GM12878 (cell line): ENCODE results near the gene LSM12. TPM values are rescaled to one million over a fixed set of nuclear protein-coding genes. Genes with fewer than 3 reads are reported as not detected.
A peak's percentile ranks its signal among the peaks of the same experiment; 100 is the strongest.

ENCODE experiments used
- ATAC-seq: fragments of 200-7000 bp; cut with Tn5 transposase; 3 replicates; pipeline ENCODE4 v1.9.1; 2020; ENCODE audit warnings: mild to moderate bottlenecking, moderate library complexity
- BruUV-seq: library from RNA; stranded (reverse); fragments of 400-500 nt; replicated peaks from 2 replicates; lab custom pipeline; 2021; lab: Mats Ljungman, UMichigan
- CTCF ChIA-PET: fragments of 300-600 bp; sonication (Branson Sonifier 250); formaldehyde crosslinking; extraction: SDS; loops from one replicate; lab custom pipeline; 2021; ENCODE audit warnings: inconsistent platforms; lab: Yijun Ruan, JAX
- POLR2A ChIA-PET: fragments of 350-600 bp; formaldehyde crosslinking; extraction: SDS; loops from one replicate; lab custom pipeline; 2021; ENCODE audit warnings: inconsistent platforms; lab: Charles Lee
- RAD21 ChIA-PET: fragments of 300-600 bp; sonication (Branson Sonifier 250); formaldehyde crosslinking; loops from one replicate; lab custom pipeline; 2023; ENCODE audit warnings: antibody characterized with exemption; ENCODE audit not compliant: unreplicated experiment; lab: Charles Lee
- SMC1A ChIA-PET: fragments of 300-600 bp; sonication (Branson Sonifier 250); formaldehyde crosslinking; loops from one replicate; lab custom pipeline; 2023; ENCODE audit not compliant: unreplicated experiment, uncharacterized antibody; lab: Charles Lee
- DNase-seq: peaks from one replicate; pipeline ENCODE4 v3.0.0-alpha.2; 2011; ENCODE audit warnings: low read depth, low spot score
- FAIRE-seq: peaks from 3 replicates; lab custom pipeline; 2011; peaks lifted over from hg19 to GRCh38; lab: Jason Lieb, UNC
- H2AFZ ChIP-seq: 2 replicates; pipeline ENCODE4 v1.6.0; 2011; ENCODE audit warnings: low read depth, low read length, control low read depth; ENCODE audit not compliant: control insufficient read depth
- H3K27ac ChIP-seq: 2 replicates; pipeline ENCODE4 v1.5.1; 2011; ENCODE audit warnings: control low read depth; ENCODE audit not compliant: control insufficient read depth, insufficient read depth
- H3K27me3 ChIP-seq, 2 experiments: replicated peaks in 1 of 2; 2 replicates each; pipeline versions ENCODE4 v1.6.0 to v1.6.1; 2011; ENCODE audit warnings: low read length in 1 of 2; ENCODE audit not compliant: control insufficient read depth in 2 of 2, insufficient read depth in 2 of 2
- H3K36me3 ChIP-seq, 2 experiments: 2 replicates each; pipeline ENCODE4 v1.5.1; 2011; ENCODE audit warnings: low read length in 1 of 2; ENCODE audit not compliant: control insufficient read depth in 2 of 2, insufficient read depth in 2 of 2
- H3K4me1 ChIP-seq: 2 replicates; pipeline ENCODE4 v1.6.1; 2011; ENCODE audit warnings: mild to moderate bottlenecking, low read length, moderate library complexity, mixed read lengths; ENCODE audit not compliant: control insufficient read depth, insufficient read depth
- H3K4me2 ChIP-seq: 2 replicates; pipeline ENCODE4 v1.6.0; 2011; ENCODE audit warnings: control low read depth; ENCODE audit not compliant: control insufficient read depth, insufficient read depth
- H3K4me3 ChIP-seq: fragments of 200-600 bp; sonication (generic); 2 replicates; pipeline ENCODE4 v1.5.1; 2016
- H3K79me2 ChIP-seq: 2 replicates; pipeline ENCODE4 v1.6.0; 2011; ENCODE audit warnings: low read length; ENCODE audit not compliant: control insufficient read depth, insufficient read depth
- H3K9ac ChIP-seq: 2 replicates; pipeline ENCODE4 v1.8.0; 2011; ENCODE audit warnings: low read length, control low read depth, mixed read lengths; ENCODE audit not compliant: control insufficient read depth, insufficient read depth
- H3K9me3 ChIP-seq: replicated peaks from 3 replicates; pipeline ENCODE4 v1.5.1; 2011; ENCODE audit warnings: mild to moderate bottlenecking, low read length; ENCODE audit not compliant: control insufficient read depth, insufficient read depth
- H4K20me1 ChIP-seq: 2 replicates; pipeline ENCODE4 v1.6.0; 2011; ENCODE audit not compliant: control insufficient read depth, insufficient read depth
- BCL11A ChIP-seq: IDR thresholded peaks from 2 replicates; pipeline ENCODE4 v1.6.1; 2011; ENCODE audit warnings: low read depth, low read length
- BHLHE40 ChIP-seq, 2 experiments: fragments of 450-650 bp in 1 of 2; IDR thresholded peaks; 2 replicates each; pipeline ENCODE4 v1.6.1; 2011 to 2017; ENCODE audit warnings: low read depth in 2 of 2, borderline replicate concordance in 1 of 2, improper control_type of control experiment in 1 of 2, low read length in 1 of 2, mild to moderate bottlenecking in 1 of 2
- FOS ChIP-seq: IDR thresholded peaks from 3 replicates; pipeline ENCODE4 v1.6.1; 2011; ENCODE audit warnings: borderline replicate concordance; ENCODE audit not compliant: insufficient read length; ENCODE audit errors: extremely low read depth
- HDAC2 ChIP-seq: fragments of 200-600 bp; sonication (generic); IDR thresholded peaks from 2 replicates; pipeline ENCODE4 v1.6.1; 2017
- LARP7 ChIP-seq: fragments of 450-650 bp; IDR thresholded peaks from 2 replicates; pipeline ENCODE4 v1.6.1; 2017; ENCODE audit warnings: mild to moderate bottlenecking
- MEF2A ChIP-seq: IDR thresholded peaks from 2 replicates; pipeline ENCODE4 v1.6.1; 2011; ENCODE audit warnings: low read depth, mild to moderate bottlenecking, low read length, moderate library complexity; ENCODE audit not compliant: insufficient read depth
- MEF2B ChIP-seq: fragments of 450-650 bp; IDR thresholded peaks from 2 replicates; pipeline ENCODE4 v1.6.1; 2018; ENCODE audit warnings: mild to moderate bottlenecking, moderate library complexity; ENCODE audit not compliant: partially characterized antibody, poor library complexity, severe bottlenecking
- NFYA ChIP-seq: IDR thresholded peaks from 2 replicates; pipeline ENCODE4 v1.6.1; 2011; ENCODE audit warnings: low read depth, mild to moderate bottlenecking, low read length, improper control_type of control experiment, borderline replicate concordance
- NR2C1 ChIP-seq: fragments of 450-650 bp; IDR thresholded peaks from 2 replicates; pipeline ENCODE4 v1.6.1; 2017; ENCODE audit warnings: antibody characterized with exemption, mild to moderate bottlenecking, moderate library complexity
- TAF1 ChIP-seq: IDR thresholded peaks from 2 replicates; pipeline ENCODE4 v1.6.1; 2011; ENCODE audit warnings: mild to moderate bottlenecking, low read depth, low read length, borderline replicate concordance
- TCF7 ChIP-seq: IDR thresholded peaks from 2 replicates; pipeline ENCODE4 v1.6.1; 2014; ENCODE audit warnings: antibody characterized with exemption, borderline replicate concordance
- ZZZ3 ChIP-seq: IDR thresholded peaks from 2 replicates; pipeline ENCODE4 v1.6.1; 2011; ENCODE audit warnings: low read depth; ENCODE audit not compliant: control insufficient read depth, insufficient read length
- WGBS: methylation state at CpG from one replicate; pipeline ENCODE4 v1.1.6; 2016; ENCODE audit warnings: low lambda C conversion rate; ENCODE audit not compliant: insufficient replicate concordance, insufficient coverage; ENCODE audit errors: missing lambda C conversion rate; 5-methylcytosine and 5-hydroxymethylcytosine counted together
- in situ Hi-C: fragments of 300-500 bp; cut with MboI; formaldehyde crosslinking; loops from 9 replicates; pipeline ENCODE4 v1.14.3; 2018; ENCODE audit warnings: mixed read lengths
- intact Hi-C: fragments of 100-400 bp; cut with micrococcal nuclease; formaldehyde crosslinking; loops from one replicate; pipeline ENCODE4 v1.14.2; 2022; ENCODE audit not compliant: unreplicated experiment
- polyA plus RNA-seq, 11 experiments: library from polyadenylated mRNA; depleted of rRNA in 4 of 11; unstranded in 6 of 11; stranded (reverse) in 5 of 11; fragments of >200 nt; fragmentation: Nextera tagmentation in 4 of 11; fragmentation: Illumina TruSeq in 1 of 11; extraction: Ambion mirVana in 4 of 11; extraction: Trizol in 1 of 11; gene quantifications; 1 replicate in 1 of 11; 2 replicates in 10 of 11; pipeline versions ENCODE4 v1.2.1 to v1.2.3, GENCODE V29; 2011 to 2016; ENCODE audit warnings: inconsistent platforms in 2 of 11, missing spikeins in 2 of 11, low read depth in 1 of 11
- total RNA-seq, 4 experiments: library from RNA; depleted of rRNA in 3 of 4; stranded (reverse); fragments of >200 nt in 3 of 4; fragmentation: Illumina TruSeq in 1 of 4; extraction: Trizol in 1 of 4; gene quantifications; 2 replicates each; pipeline versions ENCODE4 v1.2.1 to v1.2.3, GENCODE V29; 2013 to 2021
- TF ChIP-seq, protein P1 (sequence below): IDR thresholded peaks from 2 replicates; pipeline ENCODE4 v1.6.1; 2012; ENCODE audit warnings: low read depth, low read length, improper control_type of control experiment

Gene LSM12
- total and polyA plus RNA-seq, 10 of the 15 experiments (the other 5 are each of a cell fraction or from before 2014, with no cell fraction given) = 51.1 to 206 (median 70.8) TPM

DNA sequence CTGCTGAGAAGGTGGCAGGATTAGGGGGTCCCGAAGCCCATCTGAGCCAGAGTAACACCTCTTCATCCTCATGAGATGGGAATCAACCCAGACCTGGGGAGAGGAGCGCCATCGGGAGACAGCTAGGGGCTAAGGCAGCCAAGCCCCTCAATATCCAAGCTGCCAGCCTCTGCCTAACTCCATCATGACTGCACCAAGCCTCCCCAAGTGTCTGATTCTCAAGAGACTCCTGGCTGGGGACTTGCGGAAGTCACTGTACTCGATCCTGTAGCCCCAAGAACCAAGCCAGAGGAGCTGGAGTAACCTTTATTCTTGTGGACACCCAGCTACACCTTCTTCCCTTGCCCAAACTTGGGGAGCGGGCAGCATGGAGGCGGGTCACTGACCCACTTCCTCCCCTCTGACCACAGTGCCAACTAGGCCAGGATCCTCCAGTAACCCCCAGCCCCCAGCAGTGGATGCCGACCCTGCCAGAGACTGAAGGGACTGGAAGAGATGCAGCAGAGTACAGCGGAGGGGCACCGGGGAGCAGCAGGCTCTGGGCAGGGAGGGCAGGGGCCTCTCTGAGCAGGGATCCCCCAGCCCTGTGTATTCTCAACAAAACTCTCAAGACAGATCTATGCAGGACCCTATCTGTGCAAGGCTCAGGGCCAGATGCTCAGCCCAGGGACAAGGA is 43.7 kb upstream of the LSM12 start:
- H3K4me3 ChIP-seq = peak overlapping the region; percentile 84

DNA sequence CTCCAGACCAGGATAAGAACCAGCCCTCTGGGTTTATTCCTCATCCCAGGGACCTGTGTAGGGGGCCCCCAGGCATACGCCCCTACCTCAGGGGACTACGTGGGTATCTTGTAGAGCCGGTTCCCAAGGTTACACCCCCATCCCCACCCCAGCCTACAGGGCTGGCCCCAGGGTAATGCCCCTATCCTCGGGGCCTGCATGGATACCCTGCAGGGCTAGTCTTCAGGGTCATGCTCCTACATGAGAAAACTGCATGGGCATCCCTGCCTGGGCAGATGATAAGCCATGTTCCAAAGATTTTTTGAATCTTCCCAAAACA is 42.8 kb upstream of the LSM12 start:
- H3K79me2 ChIP-seq = peaks cover 49% of the 10 kb centered on the region
- 75% methylated on average over 4 of the region's 4 CpGs for WGBS
- peak overlapping the region; percentile 98 for H3K4me2 ChIP-seq
- SMC1A ChIA-PET = interaction anchor here (0.8 to 1.6 kb wide), 4 partner anchors 18 to 95 kb away, joined by 3 read pairs; partner anchors contain the start of gene TMEM101
- intact Hi-C loops (no loop called here), in situ Hi-C loops (loop anchor here (25.0 kb wide), 1 partner anchor 897 kb away; the partner anchor contains the start of gene TMEM106A)
- ATAC-seq (no peak), DNase-seq (no peak), FAIRE-seq (no peak)
- peaks cover 18% of the 10 kb centered on the region for H3K4me1 ChIP-seq
- BruUV-seq = no TSS peak
- peak overlapping the region; percentile 1; the same call in 1 of the 2 replicates for H3K27ac ChIP-seq
- peak overlapping the region; percentile 22; the same call in 1 of the 2 replicates for H3K9ac ChIP-seq
- H2AFZ ChIP-seq = no peak overlapping the region
- CTCF ChIA-PET = interaction anchor here (1.4 to 5.1 kb wide), 3 partner anchors 13 to 41 kb away, joined by 3 to 40 read pairs (median 3); partner anchors contain the start of gene HDAC5
- TF ChIP-seq NFYA = no peak
- no peak for TF ChIP-seq ZZZ3
- TF ChIP-seq BHLHE40 (IDR thresholded peaks at IDR 0.05; ENCODE audit: borderline replicate concordance in 1 of 2, low read depth in 2 of 2, low read length in 1 of 2) = no peak
- no peak for TF ChIP-seq NR2C1
- no peak for TF ChIP-seq FOS
- no peak for TF ChIP-seq MEF2B
- TF ChIP-seq, protein P1, sequence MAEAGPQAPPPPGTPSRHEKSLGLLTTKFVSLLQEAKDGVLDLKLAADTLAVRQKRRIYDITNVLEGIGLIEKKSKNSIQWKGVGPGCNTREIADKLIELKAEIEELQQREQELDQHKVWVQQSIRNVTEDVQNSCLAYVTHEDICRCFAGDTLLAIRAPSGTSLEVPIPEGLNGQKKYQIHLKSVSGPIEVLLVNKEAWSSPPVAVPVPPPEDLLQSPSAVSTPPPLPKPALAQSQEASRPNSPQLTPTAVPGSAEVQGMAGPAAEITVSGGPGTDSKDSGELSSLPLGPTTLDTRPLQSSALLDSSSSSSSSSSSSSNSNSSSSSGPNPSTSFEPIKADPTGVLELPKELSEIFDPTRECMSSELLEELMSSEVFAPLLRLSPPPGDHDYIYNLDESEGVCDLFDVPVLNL = no peak
- TF ChIP-seq LARP7 = no peak
- no peaks in the 10 kb centered on the region; a peak in 2 of 4 replicates for H3K36me3 ChIP-seq
- no peaks in the 10 kb centered on the region for H3K9me3 ChIP-seq
- POLR2A ChIA-PET = interaction anchor here (3.4 kb wide), 1 partner anchor 43 kb away, joined by 12 read pairs; the partner anchor contains the start of gene LSM12
- no peaks in the 10 kb centered on the region for H3K27me3 ChIP-seq
- no peaks in the 10 kb centered on the region for H4K20me1 ChIP-seq
- RAD21 ChIA-PET = interaction anchor here (0.6 to 1.2 kb wide), 3 partner anchors 14 to 101 kb away, joined by 3 to 4 read pairs (median 3); partner anchors contain the start of gene HDAC5
- H3K4me3 ChIP-seq = peak overlapping the region; percentile 84; the same call in 1 of the 2 replicates

More for the DNA sequence above, 43.7 kb upstream of the LSM12 start:
- RAD21 ChIA-PET = interaction anchor here (0.6 to 2.3 kb wide), 8 partner anchors 12 to 104 kb away, joined by 3 to 16 read pairs (median 3); partner anchors contain the start of gene HDAC5
- POLR2A ChIA-PET = interaction anchor here (0.6 to 4.0 kb wide), 5 partner anchors 11 to 136 kb away, joined by 3 to 34 read pairs (median 12); partner anchors contain the start of genes G6PC3, HDAC5 and LSM12
- peak overlapping the region; percentile 64 for H3K9ac ChIP-seq
- WGBS = 89% methylated on average over 10 of the region's 10 CpGs
- CTCF ChIA-PET = interaction anchor here (0.6 to 5.1 kb wide), 8 partner anchors 12 to 166 kb away, joined by 3 to 40 read pairs (median 3); partner anchors contain the start of gene HDAC5
- peak overlapping the region; percentile 20; the same call in 1 of the 2 replicates for H3K27ac ChIP-seq
- SMC1A ChIA-PET = interaction anchor here (1.1 to 1.6 kb wide), 3 partner anchors 13 to 68 kb away, joined by 3 to 5 read pairs (median 3); partner anchors contain the start of gene HDAC5
- DNase-seq = no peak
- no peak for FAIRE-seq
- BruUV-seq = no TSS peak
- intact Hi-C loops (loop anchor here (5.0 kb wide), 1 partner anchor 38 kb away; the partner anchor contains the start of gene G6PC3), in situ Hi-C loops (loop anchor here (25.0 kb wide), 1 partner anchor 898 kb away; the partner anchor contains the start of gene TMEM106A)
- no peaks in the 10 kb centered on the region; a peak in 2 of 4 replicates for H3K36me3 ChIP-seq
- peaks cover 49% of the 10 kb centered on the region for H3K79me2 ChIP-seq
- H2AFZ ChIP-seq = no peak overlapping the region
- no peaks in the 10 kb centered on the region for H3K27me3 ChIP-seq
- H3K4me2 ChIP-seq = peak overlapping the region; percentile 98
- no peaks in the 10 kb centered on the region for H3K9me3 ChIP-seq
- TF ChIP-seq TCF7 (no peak), MEF2A (no peak), TAF1 (no peak), HDAC2 (no peak), BCL11A (no peak)
- peak; percentile 9 for ATAC-seq
- H3K4me1 ChIP-seq = peaks cover 18% of the 10 kb centered on the region
- H4K20me1 ChIP-seq = no peaks in the 10 kb centered on the region
